ENCODE data around the gene OSBPL7.

OSBPL7 gene

DNA sequence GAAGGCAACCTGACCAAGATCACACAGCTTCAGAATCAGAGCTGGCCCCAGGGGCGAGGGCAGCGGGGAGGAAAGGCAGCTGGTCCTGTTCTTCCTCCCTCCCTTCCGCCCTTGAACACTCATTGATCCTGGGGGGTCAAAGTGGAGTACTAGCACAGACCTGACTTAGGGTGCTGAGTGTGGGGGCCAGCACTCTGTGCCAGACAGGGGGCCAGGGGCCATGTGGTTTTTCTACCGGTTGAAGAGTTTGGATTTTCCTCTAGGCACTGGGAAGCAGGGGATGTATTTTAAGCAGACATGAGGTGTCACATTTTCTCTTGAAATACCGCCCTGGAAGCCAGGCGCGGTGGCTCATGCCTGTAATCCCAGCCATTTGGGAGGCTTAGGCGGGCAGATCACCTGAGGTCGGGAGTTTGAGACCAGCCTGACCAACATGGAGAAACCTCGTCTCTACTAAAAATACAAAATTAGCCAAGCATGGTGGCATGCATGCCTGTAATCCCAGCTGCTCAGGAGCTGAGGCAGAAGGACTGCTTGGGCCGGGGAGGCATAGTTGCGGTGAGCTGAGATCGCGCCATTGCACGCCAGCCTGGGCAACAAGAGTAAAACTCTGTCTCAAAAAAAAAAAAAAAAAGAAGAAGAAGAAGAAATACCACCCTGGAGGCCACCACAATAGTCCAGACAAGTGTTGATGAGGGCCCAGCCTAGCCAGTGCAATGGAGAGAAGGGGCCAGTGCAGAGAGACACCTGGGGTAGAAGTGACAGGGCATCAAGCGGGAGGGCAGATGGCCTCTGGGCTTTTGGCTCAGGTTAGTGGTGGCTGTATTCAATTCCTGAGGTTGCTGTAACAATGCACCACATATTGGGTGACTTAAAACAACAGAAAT, 15.3 kb downstream of the OSBPL7 start:
- H3K27me3 ChIP-seq (replicated peaks; ENCODE audit: control insufficient read depth, insufficient read depth, low read length) = no peaks in the 10 kb centered on the region
- DNase-seq (ENCODE audit: extremely low read depth, insufficient read length) = no peak
- TF ChIP-seq, protein P1, sequence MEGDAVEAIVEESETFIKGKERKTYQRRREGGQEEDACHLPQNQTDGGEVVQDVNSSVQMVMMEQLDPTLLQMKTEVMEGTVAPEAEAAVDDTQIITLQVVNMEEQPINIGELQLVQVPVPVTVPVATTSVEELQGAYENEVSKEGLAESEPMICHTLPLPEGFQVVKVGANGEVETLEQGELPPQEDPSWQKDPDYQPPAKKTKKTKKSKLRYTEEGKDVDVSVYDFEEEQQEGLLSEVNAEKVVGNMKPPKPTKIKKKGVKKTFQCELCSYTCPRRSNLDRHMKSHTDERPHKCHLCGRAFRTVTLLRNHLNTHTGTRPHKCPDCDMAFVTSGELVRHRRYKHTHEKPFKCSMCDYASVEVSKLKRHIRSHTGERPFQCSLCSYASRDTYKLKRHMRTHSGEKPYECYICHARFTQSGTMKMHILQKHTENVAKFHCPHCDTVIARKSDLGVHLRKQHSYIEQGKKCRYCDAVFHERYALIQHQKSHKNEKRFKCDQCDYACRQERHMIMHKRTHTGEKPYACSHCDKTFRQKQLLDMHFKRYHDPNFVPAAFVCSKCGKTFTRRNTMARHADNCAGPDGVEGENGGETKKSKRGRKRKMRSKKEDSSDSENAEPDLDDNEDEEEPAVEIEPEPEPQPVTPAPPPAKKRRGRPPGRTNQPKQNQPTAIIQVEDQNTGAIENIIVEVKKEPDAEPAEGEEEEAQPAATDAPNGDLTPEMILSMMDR (IDR thresholded peaks at IDR 0.05; ENCODE audit: insufficient read depth, low read length, poor library complexity, severe bottlenecking) = no peak

GRCh38 chr17:47804461-47804860, 17.1 kb downstream of the OSBPL7 start:
- Histone ChIP-seq H3K36me3 (ENCODE audit: control insufficient read depth, insufficient read depth, low read length) (peaks cover 11% of the 10 kb centered on the region), H3K4me3 (replicated peaks; ENCODE audit: low read depth, low read length) (no peak overlapping the region), H3K27me3 (replicated peaks; ENCODE audit: control insufficient read depth, insufficient read depth, low read length) (no peaks in the 10 kb centered on the region)
- DNase-seq (ENCODE audit: extremely low read depth, insufficient read length) = no peak
- TF ChIP-seq, protein P1 (IDR thresholded peaks at IDR 0.05; ENCODE audit: insufficient read depth, low read length, poor library complexity, severe bottlenecking) = no peak

More for the DNA sequence above, 15.3 kb downstream of the OSBPL7 start:
- Histone ChIP-seq H3K36me3 (ENCODE audit: control insufficient read depth, insufficient read depth, low read length) (peaks cover 16% of the 10 kb centered on the region), H3K4me3 (replicated peaks; ENCODE audit: low read depth, low read length) (no peak overlapping the region)

GRCh38 chr17:47803751-47804150, 17.8 kb downstream of the OSBPL7 start:
- TF ChIP-seq, protein P1 (IDR thresholded peaks at IDR 0.05; ENCODE audit: insufficient read depth, low read length, poor library complexity, severe bottlenecking) = no peak
- H3K36me3 ChIP-seq (ENCODE audit: control insufficient read depth, insufficient read depth, low read length) = peaks cover 5% of the 10 kb centered on the region
- no peak for DNase-seq (ENCODE audit: extremely low read depth, insufficient read length)
- no peak overlapping the region for H3K4me3 ChIP-seq (replicated peaks; ENCODE audit: low read depth, low read length)
- H3K27me3 ChIP-seq (replicated peaks; ENCODE audit: control insufficient read depth, insufficient read depth, low read length) = no peaks in the 10 kb centered on the region

GRCh38 chr17:47803201-47803600, 18.4 kb downstream of the OSBPL7 start:
- H3K36me3 ChIP-seq (ENCODE audit: control insufficient read depth, insufficient read depth, low read length) = peaks cover 2% of the 10 kb centered on the region
- H3K27me3 ChIP-seq (replicated peaks; ENCODE audit: control insufficient read depth, insufficient read depth, low read length) = no peaks in the 10 kb centered on the region
- TF ChIP-seq, protein P1 (IDR thresholded peaks at IDR 0.05; ENCODE audit: insufficient read depth, low read length, poor library complexity, severe bottlenecking) = no peak
- no peak overlapping the region for H3K4me3 ChIP-seq (replicated peaks; ENCODE audit: low read depth, low read length)
- no peak for DNase-seq (ENCODE audit: extremely low read depth, insufficient read length)

DNA sequence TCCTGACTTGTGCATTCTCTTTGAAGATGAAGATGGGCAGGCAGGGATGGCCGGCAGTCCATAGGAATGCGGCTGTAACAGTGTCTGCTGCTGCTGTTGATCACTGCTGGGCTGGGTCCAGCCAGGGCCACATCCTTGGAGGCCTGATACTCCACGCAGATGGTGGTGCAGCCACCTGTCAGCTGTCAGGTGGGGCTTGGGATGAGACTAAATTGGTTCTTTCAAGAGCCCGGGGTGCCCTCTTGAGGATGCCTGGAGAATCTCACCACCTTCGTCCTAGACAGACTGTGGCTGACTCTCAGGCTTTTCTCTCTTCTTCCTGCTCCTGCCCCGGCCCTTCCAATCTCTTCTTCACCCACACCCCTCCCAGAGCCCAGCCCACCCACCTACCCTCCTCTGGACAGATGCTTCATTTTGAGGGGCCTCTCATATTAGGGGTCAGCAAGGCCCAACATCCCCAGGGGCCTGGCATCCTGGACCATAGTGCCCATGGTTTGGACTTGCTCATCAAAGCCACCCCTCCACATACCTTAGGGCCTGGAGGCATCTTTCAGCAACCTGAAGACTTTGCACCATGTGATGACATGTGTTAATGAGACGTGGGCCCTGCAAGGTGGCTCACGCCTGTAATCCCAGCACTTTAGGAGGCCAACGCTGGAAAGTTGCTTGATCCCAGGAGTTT, 19.1 kb downstream of the OSBPL7 start:
- DNase-seq (ENCODE audit: extremely low read depth, insufficient read length) = no peak
- no peak overlapping the region for H3K4me3 ChIP-seq (replicated peaks; ENCODE audit: low read depth, low read length)

More for the DNA sequence above, 19.1 kb downstream of the OSBPL7 start:
- H3K27me3 ChIP-seq (replicated peaks; ENCODE audit: control insufficient read depth, insufficient read depth, low read length) = no peaks in the 10 kb centered on the region
- TF ChIP-seq, protein P1 (IDR thresholded peaks at IDR 0.05; ENCODE audit: insufficient read depth, low read length, poor library complexity, severe bottlenecking) = peak; percentile 80
- H3K36me3 ChIP-seq (ENCODE audit: control insufficient read depth, insufficient read depth, low read length) = no peaks in the 10 kb centered on the region; the same call in 1 of the 2 replicates

Data from GM06990 (cell line).